HCT116 (cell line): Measurements from ENCODE around the gene RPL37A. TPM values are rescaled to one million over a fixed set of nuclear protein-coding genes. Genes with fewer than 3 reads are reported as not detected.

Experiments
- ATAC-seq: fragments of 200-7000 bp; cut with Tn5 transposase; 2 replicates; pipeline ENCODE4 v1.9.1; 2020; ENCODE audit warnings: mild to moderate bottlenecking, moderate library complexity
- BruUV-seq: library from RNA; stranded (reverse); fragments of 400-500 nt; replicated peaks from 2 replicates; lab custom pipeline; 2021; lab: Mats Ljungman, UMichigan
- CTCF ChIA-PET: fragments of 300-600 bp; sonication (Branson Sonifier 250); formaldehyde crosslinking; loops from one replicate; lab custom pipeline; 2021; ENCODE audit warnings: antibody characterized with exemption; lab: Charles Lee
- POLR2A ChIA-PET: fragments of 300-600, 350-600 bp; sonication (Branson Sonifier 250); formaldehyde crosslinking; loops from one replicate; lab custom pipeline; 2021; ENCODE audit warnings: antibody characterized with exemption; lab: Charles Lee
- RAD21 ChIA-PET, 2 experiments: fragments of 300-600 bp; sonication (Branson Sonifier 250); formaldehyde crosslinking; loops; one replicate each; lab custom pipeline; 2023; ENCODE audit warnings: low total read pairs in 2 of 2; ENCODE audit not compliant: uncharacterized antibody in 2 of 2, unreplicated experiment in 2 of 2, low non-redundant PET in 1 of 2; lab: Charles Lee
- DNase-seq: peaks from one replicate; pipeline ENCODE4 v3.0.0-alpha.2; 2010; ENCODE audit warnings: low read depth, low spot score
- H2AFZ ChIP-seq: fragments of 200-600 bp; shearing (Covaris generic), sonication (generic); 2 replicates; pipeline ENCODE4 v1.6.1; 2017; ENCODE audit warnings: low read depth, mixed run types, mixed read lengths, antibody characterized with exemption, low read length; ENCODE audit not compliant: poor library complexity, severe bottlenecking
- H3K27ac ChIP-seq: 2 replicates; pipeline ENCODE4 v1.5.1; 2012; ENCODE audit warnings: low read depth, low read length
- H3K27me3 ChIP-seq: fragments of 200-600 bp; sonication (generic); 2 replicates; pipeline ENCODE4 v1.6.1; 2016; ENCODE audit warnings: mixed run types, low read length, mixed read lengths; ENCODE audit not compliant: insufficient read depth
- H3K36me3 ChIP-seq, 2 experiments: fragments of 200-500 bp in 1 of 2; fragments of 200-600 bp in 1 of 2; sonication (Bioruptor generic) in 1 of 2; sonication (generic) in 1 of 2; 2 replicates each; pipeline versions ENCODE4 v1.5.1 to v1.6.1; 2014 to 2016; ENCODE audit warnings: low read length in 2 of 2, inconsistent platforms in 1 of 2, mixed read lengths in 1 of 2, mixed run types in 1 of 2; ENCODE audit not compliant: insufficient read depth in 2 of 2, control insufficient read depth in 1 of 2
- H3K4me1 ChIP-seq, 2 experiments: fragments of 200-600 bp in 1 of 2; sonication (generic) in 1 of 2; 2 replicates each; pipeline versions ENCODE4 v1.5.1 to v1.6.1; 2012 to 2017; ENCODE audit warnings: low read length in 2 of 2, inconsistent platforms in 1 of 2, mild to moderate bottlenecking in 1 of 2, mixed read lengths in 1 of 2, mixed run types in 1 of 2, moderate library complexity in 1 of 2; ENCODE audit not compliant: insufficient read depth in 2 of 2, control insufficient read depth in 1 of 2
- H3K4me2 ChIP-seq: fragments of 200-600 bp; sonication (generic); 2 replicates; pipeline ENCODE4 v1.6.1; 2017; ENCODE audit warnings: mixed run types, low read length, mixed read lengths
- H3K4me3 ChIP-seq, 2 experiments: fragments of 200-600 bp in 1 of 2; sonication (generic) in 1 of 2; replicated peaks in 1 of 2; 2 replicates each; pipeline ENCODE4 v1.5.1; 2011 to 2016; ENCODE audit warnings: low read length in 2 of 2, control low read depth in 1 of 2, low read depth in 1 of 2, mild to moderate bottlenecking in 1 of 2, mixed read lengths in 1 of 2, mixed run types in 1 of 2
- H3K79me2 ChIP-seq: fragments of 200-600 bp; sonication (generic); 2 replicates; pipeline ENCODE4 v1.6.1; 2017; ENCODE audit warnings: mild to moderate bottlenecking, mixed run types, low read length, moderate library complexity, mixed read lengths; ENCODE audit not compliant: insufficient read depth
- H3K9ac ChIP-seq: fragments of 200-600 bp; sonication (generic); 2 replicates; pipeline ENCODE4 v1.6.1; 2016; ENCODE audit warnings: low read length, mixed read lengths
- H3K9me2 ChIP-seq: fragments of 200-600 bp; sonication (generic), shearing (Covaris generic); 2 replicates; pipeline ENCODE4 v1.6.1; 2017; ENCODE audit warnings: mixed run types, mild to moderate bottlenecking, moderate library complexity; ENCODE audit not compliant: insufficient read depth
- H3K9me3 ChIP-seq, 2 experiments: fragments of 200-500 bp in 1 of 2; fragments of 200-600 bp in 1 of 2; sonication (Bioruptor generic) in 1 of 2; sonication (generic) in 1 of 2; 2 replicates each; pipeline ENCODE4 v1.6.1; 2014 to 2017; ENCODE audit warnings: low read length in 2 of 2, mixed read lengths in 2 of 2, inconsistent platforms in 1 of 2, low read depth in 1 of 2, mild to moderate bottlenecking in 1 of 2, mixed run types in 1 of 2, moderate library complexity in 1 of 2; ENCODE audit not compliant: control insufficient read depth in 1 of 2, insufficient read depth in 1 of 2
- H4K20me1 ChIP-seq: fragments of 200-600 bp; sonication (generic), shearing (Covaris generic); 2 replicates; pipeline ENCODE4 v1.6.1; 2017; ENCODE audit warnings: mixed run types, mild to moderate bottlenecking, moderate library complexity; ENCODE audit not compliant: insufficient read depth
- ATF3 ChIP-seq: IDR thresholded peaks from 2 replicates; pipeline ENCODE4 v1.6.1; 2012
- CBX3 ChIP-seq: IDR thresholded peaks from 2 replicates; pipeline ENCODE4 v1.6.1; 2012; ENCODE audit warnings: low read depth
- CEBPB ChIP-seq: IDR thresholded peaks from 2 replicates; pipeline ENCODE4 v1.6.1; 2012; ENCODE audit warnings: low read depth
- CTCF ChIP-seq, 3 experiments: fragments of 200-600 bp in 1 of 3; sonication (generic) in 1 of 3; IDR thresholded peaks in 2 of 3; conservative IDR thresholded peaks in 1 of 3; 2 replicates each; pipeline ENCODE4 v1.5.1; 2012 to 2017; ENCODE audit warnings: low read depth in 2 of 3, low read length in 2 of 3, antibody characterized with exemption in 1 of 3, borderline replicate concordance in 1 of 3, control low read depth in 1 of 3, mild to moderate bottlenecking in 1 of 3, mixed read lengths in 1 of 3, mixed run types in 1 of 3, moderate library complexity in 1 of 3; ENCODE audit not compliant: insufficient read depth in 1 of 3
- EGR1 ChIP-seq: IDR thresholded peaks from 2 replicates; pipeline ENCODE4 v1.6.1; 2012; ENCODE audit warnings: low read depth
- ELF1 ChIP-seq: IDR thresholded peaks from 2 replicates; pipeline ENCODE4 v1.6.1; 2012; ENCODE audit warnings: low read depth, borderline replicate concordance
- EZH2phosphoT487 ChIP-seq: fragments of 200-600 bp; IDR thresholded peaks from 2 replicates; pipeline ENCODE4 v1.6.1; 2018; ENCODE audit warnings: antibody characterized with exemption, borderline replicate concordance
- FOSL1 ChIP-seq: IDR thresholded peaks from 2 replicates; pipeline ENCODE4 v1.6.1; 2012; ENCODE audit warnings: low read depth
- JUND ChIP-seq: IDR thresholded peaks from 2 replicates; pipeline ENCODE4 v1.6.1; 2012
- MAX ChIP-seq: IDR thresholded peaks from 2 replicates; pipeline ENCODE4 v1.6.1; 2012
- POLR2AphosphoS5 ChIP-seq: IDR thresholded peaks from 2 replicates; pipeline ENCODE4 v1.6.1; 2011; ENCODE audit warnings: mild to moderate bottlenecking, low read depth, low read length, moderate library complexity
- TCF7L2 ChIP-seq: IDR thresholded peaks from 2 replicates; pipeline ENCODE4 v1.7.0; 2011; ENCODE audit warnings: borderline replicate concordance, inconsistent platforms; ENCODE audit not compliant: insufficient read depth, insufficient read length; ENCODE audit errors: extremely low read depth
- YY1 ChIP-seq: IDR thresholded peaks from 2 replicates; pipeline ENCODE4 v1.6.1; 2011; ENCODE audit warnings: low read length, low read depth, moderate library complexity, mild to moderate bottlenecking; ENCODE audit not compliant: insufficient replicate concordance; ENCODE audit errors: extremely low read depth
- ZBTB33 ChIP-seq: IDR thresholded peaks from 2 replicates; pipeline ENCODE4 v1.6.1; 2011; ENCODE audit warnings: mild to moderate bottlenecking, low read length, moderate library complexity; ENCODE audit not compliant: insufficient replicate concordance; ENCODE audit errors: extremely low read depth
- intact Hi-C: fragments of 100-400 bp; cut with micrococcal nuclease; formaldehyde crosslinking; loops from 2 replicates; pipeline ENCODE4 v1.10.0; 2022
- total RNA-seq: library from RNA; stranded (reverse); gene quantifications from one replicate; pipeline ENCODE4 v1.2.1, GENCODE V29; 2021; ENCODE audit not compliant: unreplicated experiment

Gene RPL37A
- total RNA-seq, 1 experiment from 2014 or later = 3,018 TPM

GRCh38 chr2:216517447-216518225 lies 19.0 kb downstream of the RPL37A start:
- H3K9ac ChIP-seq = no peak overlapping the region
- H3K4me1 ChIP-seq = no peaks in the 10 kb centered on the region
- no peaks in the 10 kb centered on the region for H3K9me2 ChIP-seq
- intact Hi-C loops = loop anchor here (2.0 to 5.0 kb wide), 2 partner anchors 993 to 1195 kb away; no protein-coding TSS in a partner anchor
- H3K4me3 ChIP-seq = no peak overlapping the region
- H3K27ac ChIP-seq = no peak overlapping the region
- no peaks in the 10 kb centered on the region for H3K27me3 ChIP-seq
- no peak overlapping the region for H2AFZ ChIP-seq
- CTCF ChIA-PET = interaction anchor here (0.8 to 6.4 kb wide), 5 partner anchors 9 to 993 kb away, joined by 3 to 142 read pairs (median 3); no protein-coding TSS in a partner anchor
- POLR2A ChIA-PET = interaction anchor here (1.5 kb wide), 1 partner anchor 9 kb away, joined by 3 read pairs; no protein-coding TSS in a partner anchor
- no peak overlapping the region for H3K4me2 ChIP-seq
- RAD21 ChIA-PET = interaction anchor here in 1 of 2 experiments (1.4 kb wide), 1 partner anchor 149 kb away, joined by 6 read pairs; no protein-coding TSS in a partner anchor
- BruUV-seq = no TSS peak
- TF ChIP-seq CTCF (IDR thresholded peaks at IDR 0.05 in 2 of 3, conservative IDR thresholded peaks at IDR 0.05 in 1 of 3; ENCODE audit: borderline replicate concordance in 1 of 3, insufficient read depth in 1 of 3, low read depth in 2 of 3, low read length in 2 of 3) (no peak), FOSL1 (no peak), ATF3 (no peak), EGR1 (no peak), CEBPB (no peak), EZH2phosphoT487 (no peak), YY1 (no peak), ELF1 (no peak), JUND (no peak), POLR2AphosphoS5 (no peak), TCF7L2 (no peak), MAX (no peak), CBX3 (no peak), ZBTB33 (no peak)
- peaks cover 0 to 2% of the 10 kb centered on the region in 2 experiments; a peak in 1 of 4 replicates for H3K36me3 ChIP-seq
- H3K9me3 ChIP-seq = no peaks in the 10 kb centered on the region
- H4K20me1 ChIP-seq = no peaks in the 10 kb centered on the region
- DNase-seq (no peak), ATAC-seq (no peak)
- no peaks in the 10 kb centered on the region for H3K79me2 ChIP-seq
